Motor neuron (in vitro differentiated cells): Measurements from ENCODE around the gene OR6N2. TPM values are rescaled to one million over a fixed set of nuclear protein-coding genes. Genes with fewer than 3 reads are reported as not detected.

Experiments used
- ATAC-seq, 8 experiments: fragments of 200-7000 bp; cut with Tn5 transposase; replicated peaks in 6 of 8; 2 replicates each; pipeline ENCODE4 v1.8.0; 2021; ENCODE audit warnings: mild to moderate bottlenecking in 8 of 8, moderate library complexity in 8 of 8
- H3K27ac ChIP-seq, 2 donors: fragments of 250-450 bp; sonication (Bioruptor Pico); 2 replicates each; pipeline ENCODE4 v1.9.0; 2021; ENCODE audit warnings: antibody characterized with exemption in 2 of 2, mild to moderate bottlenecking in 2 of 2, moderate library complexity in 1 of 2
- H3K4me1 ChIP-seq, 2 donors: fragments of 250-450 bp; sonication (Bioruptor Pico); replicated peaks in 1 of 2; 2 replicates each; pipeline ENCODE4 v1.6.1; 2021; ENCODE audit warnings: antibody characterized with exemption in 2 of 2, mild to moderate bottlenecking in 2 of 2, moderate library complexity in 1 of 2
- H3K4me3 ChIP-seq, 5 donors: fragments of 250-450 bp; sonication (Bioruptor Pico); 2 replicates each; pipeline ENCODE4 v1.9.0; 2021; ENCODE audit warnings: antibody characterized with exemption in 5 of 5, mild to moderate bottlenecking in 5 of 5, moderate library complexity in 4 of 5
- WGBS, 10 experiments: fragments of 450-650 bp; shearing (Covaris generic); methylation state at CpG; one replicate each; pipeline ENCODE4 v1.0.0; 2022; 5-methylcytosine and 5-hydroxymethylcytosine counted together
- in situ Hi-C, 9 experiments: fragments of 400-800 bp; cut with MboI; loops; one replicate each; pipeline ENCODE4 v1.15.0; 2021; ENCODE audit warnings: low sequenced_read_pairs in 9 of 9, low pct_unique_long_range_greater_than_20kb in 2 of 9; ENCODE audit not compliant: unreplicated experiment in 9 of 9
- total RNA-seq, 8 experiments: library from RNA; unstranded; fragments of 300-600 nt; gene quantifications; 2 replicates each; pipeline versions ENCODE4 v1.2.3 to v1.2.4, GENCODE V29; 2022

OR6N2 gene
- total RNA-seq, 8 experiments from 2014 or later: 0.05 to 0.90 (median 0.15) TPM; not detected in 2

DNA sequence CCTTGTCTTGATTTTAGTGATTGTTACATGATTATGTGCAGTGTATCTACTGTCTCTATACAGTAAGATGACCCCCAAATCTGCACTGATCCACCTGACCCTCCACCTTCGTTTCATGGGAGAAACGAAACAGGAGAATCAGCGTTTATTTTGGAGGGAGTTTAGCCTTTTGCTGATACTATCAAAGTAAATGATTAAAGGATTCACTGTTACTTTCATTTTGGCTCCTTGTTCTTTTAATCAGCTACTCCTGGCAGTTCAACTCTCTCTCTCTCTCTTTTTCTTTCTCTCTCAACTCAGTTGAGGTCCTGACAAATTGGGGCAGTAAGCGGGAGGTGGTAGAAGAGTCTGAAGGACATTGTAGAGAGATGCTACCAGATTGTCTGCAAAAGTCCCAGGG, 50.6 kb downstream of the OR6N2 start:
- no peaks in the 10 kb centered on the region for H3K4me1 ChIP-seq
- ATAC-seq: no peak
- 11 to 72% (median 60%) methylated on average over 3 to 4 of the region's 4 CpGs; no CpG with 5 or more reads in 2 of the 10 experiments for whole genome bisulfite sequencing, 10 experiments
- no peak overlapping the region for H3K27ac ChIP-seq
- H3K4me3 ChIP-seq: no peak overlapping the region
- in situ Hi-C loops: no loop called here

DNA sequence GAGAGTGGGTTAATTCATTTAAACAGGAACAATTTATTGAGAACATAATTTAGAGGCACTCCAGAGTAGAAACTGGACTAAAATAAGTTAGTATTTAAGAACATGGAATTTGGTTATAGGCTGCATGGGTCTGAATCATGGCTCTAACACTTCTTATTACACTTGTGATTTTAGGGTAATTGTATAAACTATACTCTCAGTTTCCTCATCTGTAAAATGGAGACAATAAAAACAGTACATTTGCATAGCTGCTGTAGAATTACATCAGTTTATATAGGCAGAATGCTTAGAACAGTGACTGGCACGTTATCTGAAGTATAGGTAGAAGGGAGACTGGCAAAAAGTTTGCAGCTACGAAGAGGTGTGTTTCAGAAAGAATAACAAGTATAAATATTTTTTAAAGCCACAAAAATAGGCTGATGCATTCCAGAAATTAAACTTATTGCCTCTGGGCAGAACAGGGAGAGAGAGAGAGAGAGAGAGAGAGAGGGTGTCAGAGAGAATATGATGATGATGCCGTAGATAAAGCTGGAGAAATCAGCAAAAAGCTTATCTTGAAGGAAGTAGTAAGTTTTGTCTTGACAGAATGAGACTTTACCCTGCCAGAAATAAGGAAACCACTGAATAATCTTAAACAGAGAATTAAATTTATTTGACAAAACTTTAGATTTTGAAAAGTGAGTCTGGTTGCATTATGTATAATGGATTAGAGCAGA, 52.3 kb downstream of the OR6N2 start:
- in situ Hi-C loops: no loop called here
- Histone ChIP-seq H3K27ac (no peak overlapping the region), H3K4me3 (no peak overlapping the region), H3K4me1 (no peaks in the 10 kb centered on the region)
- WGBS, 10 experiments: 0 to 94% (median 74%) methylated on average over 1 to 3 of the region's 3 CpGs; no CpG with 5 or more reads in 1 of the 10 experiments
- ATAC-seq: no peak

DNA sequence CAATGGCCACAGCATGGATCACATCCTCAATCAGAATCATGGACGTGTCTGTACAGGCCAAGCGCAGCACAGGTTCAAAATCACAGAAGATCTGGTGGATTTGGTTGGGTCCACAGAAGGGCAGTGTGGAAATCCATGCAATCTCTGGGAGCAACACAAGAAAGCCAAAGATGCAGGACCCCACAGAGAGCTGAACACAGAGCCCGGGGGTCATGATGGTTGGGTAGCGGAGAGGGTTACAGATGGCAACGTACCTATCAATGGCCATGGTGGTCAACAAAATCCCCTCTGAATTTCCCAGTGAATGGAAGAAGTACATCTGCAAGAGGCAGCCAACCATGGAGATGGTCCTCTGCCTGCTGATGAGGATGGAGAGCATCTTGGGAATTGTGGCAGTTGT, 56.6 kb downstream of the OR6N2 start:
- H3K27ac ChIP-seq: no peak overlapping the region
- in situ Hi-C loops: no loop called here
- ATAC-seq: no peak
- H3K4me3 ChIP-seq: no peak overlapping the region
- H3K4me1 ChIP-seq: no peaks in the 10 kb centered on the region
- 0 to 92% (median 86%) methylated on average over 1 to 5 of the region's 5 CpGs; no CpG with 5 or more reads in 1 of the 10 experiments for WGBS, 10 experiments

Other genes starting within 250 kb of the OR6N2 start
- gene OR6Y1, start 226.8 kb downstream of the OR6N2 start, total RNA-seq: under 1 TPM in 5 of 8 experiments, not detected in 3; 0.09 to 0.81 (median 0.21) TPM
- gene OR6P1, start 210.6 kb downstream of the OR6N2 start, total RNA-seq: 1 to 10 TPM in 1 of 8 experiments, under 1 TPM in 3, not detected in 4; 0.08 to 1.0 (median 0.45) TPM
- under 1 TPM in 3 of 8 experiments, not detected in 5; 0.21 to 1.00 (median 0.49) TPM for gene OR10X1, start 201.3 kb downstream of the OR6N2 start, total RNA-seq
- gene OR10Z1, start 175.9 kb downstream of the OR6N2 start, total RNA-seq: 1 to 10 TPM in 1 of 8 experiments, under 1 TPM in 4, not detected in 3; 0.10 to 1.1 (median 0.23) TPM
- gene SPTA1, start 94.5 kb downstream of the OR6N2 start, total RNA-seq: 1 to 10 TPM in 1 of 8 experiments, under 1 TPM in 4, not detected in 3; 0.17 to 1.1 (median 0.46) TPM
- gene OR6K2, start 80.6 kb downstream of the OR6N2 start, total RNA-seq: under 1 TPM in 1 of 8 experiments, not detected in 7; 0.62 TPM
- gene OR6K3, start 60.5 kb downstream of the OR6N2 start, total RNA-seq: under 1 TPM in 3 of 8 experiments, not detected in 5; 0.32 to 0.81 (median 0.54) TPM
- gene OR6K6, start 26.5 kb downstream of the OR6N2 start, total RNA-seq: 1 to 10 TPM in 1 of 8 experiments, not detected in 7; 1.0 TPM
- under 1 TPM in 5 of 8 experiments, not detected in 3; 0.05 to 0.81 (median 0.17) TPM for gene OR6N1, start 9.0 kb downstream of the OR6N2 start, total RNA-seq
- gene MNDA, start 50.1 kb upstream of the OR6N2 start, total RNA-seq: under 1 TPM in 1 of 8 experiments, not detected in 7; 0.22 TPM
- gene PYHIN1, start 150.3 kb upstream of the OR6N2 start, total RNA-seq: 1 to 10 TPM in 1 of 8 experiments, under 1 TPM in 3, not detected in 4; 0.40 to 3.5 (median 0.64) TPM
- 100 to 1,000 TPM in 3 of 8 experiments, 10 to 100 TPM in 5; 16.1 to 179 (median 40.5) TPM for gene IFI16, start 228.7 kb upstream of the OR6N2 start, total RNA-seq